Cardiac muscle cell (in vitro differentiated cells and primary cell): ENCODE measurements around the gene GDA. TPM values are rescaled to one million over a fixed set of nuclear protein-coding genes. Genes with fewer than 3 reads are reported as not detected.

Experiments used
- DNase-seq, 2 donors: peaks; one replicate each; pipeline versions ENCODE4 v3.0.0 to v3.0.0-alpha.2; 2010 to 2017; ENCODE audit warnings: low read depth in 1 of 2, low spot score in 1 of 2
- H3K27ac ChIP-seq: fragments of 200-600 bp; sonication (generic); 2 replicates; pipeline ENCODE4 v1.5.1; 2016
- H3K27me3 ChIP-seq: fragments of 200-600 bp; sonication (generic); 2 replicates; pipeline ENCODE4 v1.6.0; 2016; ENCODE audit warnings: control low read depth
- H3K36me3 ChIP-seq: fragments of 200-600 bp; sonication (generic); 2 replicates; pipeline ENCODE4 v1.5.1; 2016; ENCODE audit warnings: control low read depth
- H3K4me1 ChIP-seq: fragments of 200-600 bp; sonication (generic); 2 replicates; pipeline ENCODE4 v1.8.1; 2017; ENCODE audit warnings: low read depth, mild to moderate bottlenecking, mixed run types
- H3K4me3 ChIP-seq: fragments of 200-600 bp; sonication (generic); 2 replicates; pipeline ENCODE4 v1.5.1; 2016; ENCODE audit warnings: mild to moderate bottlenecking
- H3K9me3 ChIP-seq: fragments of 200-600 bp; sonication (generic); 2 replicates; pipeline ENCODE4 v1.5.1; 2017; ENCODE audit warnings: low read depth, mild to moderate bottlenecking, control low read depth
- CTCF ChIP-seq: IDR thresholded peaks from 2 replicates; pipeline ENCODE4 v1.5.1; 2012; ENCODE audit warnings: low read depth, mild to moderate bottlenecking, low read length
- polyA plus RNA-seq: library from polyadenylated mRNA; unstranded; fragments of >200 nt; fragmentation: Nextera tagmentation; extraction: Ambion mirVana; gene quantifications from 2 replicates; pipeline ENCODE4 v1.2.1, GENCODE V29; 2016
- total RNA-seq: library from RNA; depleted of rRNA; stranded (reverse); fragments of >200 nt; gene quantifications from 2 replicates; pipeline ENCODE4 v1.2.3, GENCODE V29; 2016

Gene GDA
- total and polyA plus RNA-seq, 2 experiments from 2014 or later: 0.18 to 0.59 TPM

GRCh38 chr9:72297516-72297915, 148.3 kb downstream of the GDA start:
- Histone ChIP-seq H3K27me3 (no peaks in the 10 kb centered on the region), H3K4me3 (no peak overlapping the region)

GRCh38 chr9:72299017-72299603, 149.9 kb downstream of the GDA start:
- H3K4me3 ChIP-seq: no peak overlapping the region
- H3K4me1 ChIP-seq: no peaks in the 10 kb centered on the region
- no peaks in the 10 kb centered on the region for H3K27me3 ChIP-seq
- no peak for TF ChIP-seq CTCF
- no peak overlapping the region for H3K27ac ChIP-seq
- no peaks in the 10 kb centered on the region for H3K36me3 ChIP-seq
- no peak for DNase-seq
- H3K9me3 ChIP-seq: no peaks in the 10 kb centered on the region

More at GRCh38 chr9:72297516-72297915, 148.3 kb downstream of the GDA start:
- Histone ChIP-seq H3K36me3 (no peaks in the 10 kb centered on the region), H3K27ac (no peak overlapping the region), H3K9me3 (no peaks in the 10 kb centered on the region), H3K4me1 (peaks cover 4% of the 10 kb centered on the region)
- no peak for TF ChIP-seq CTCF
- no peak for DNase-seq

- no peaks in the 10 kb centered on the region for H3K27me3 ChIP-seq
Measured at GRCh38 chr9:72300873-72301272, 151.6 kb downstream of the GDA start.

More at GRCh38 chr9:72300873-72301272, 151.6 kb downstream of the GDA start:
- Histone ChIP-seq H3K27ac (no peak overlapping the region), H3K36me3 (no peaks in the 10 kb centered on the region), H3K9me3 (no peaks in the 10 kb centered on the region), H3K4me3 (no peak overlapping the region), H3K4me1 (no peaks in the 10 kb centered on the region)
- TF ChIP-seq CTCF: no peak
- no peak for DNase-seq

Other genes starting within 250 kb of the GDA start
- 19.6 and 26.9 TPM in 2 replicates for gene ABHD17B, start 238.2 kb upstream of the GDA start, total RNA-seq
- 28.2 and 36.1 TPM in 2 replicates for gene ABHD17B, start 238.2 kb upstream of the GDA start, polyA plus RNA-seq
- 13.6 and 16.8 TPM in 2 replicates for gene C9orf85, start 237.8 kb upstream of the GDA start, total RNA-seq
- 16.7 and 21.8 TPM in 2 replicates for gene C9orf85, start 237.8 kb upstream of the GDA start, polyA plus RNA-seq
- not detected in 2 replicates for gene C9orf57, start 88.8 kb upstream of the GDA start, total RNA-seq
- not detected in 2 replicates for gene C9orf57, start 88.8 kb upstream of the GDA start, polyA plus RNA-seq
- gene ZFAND5, start 215.8 kb downstream of the GDA start, total RNA-seq: 174 and 188 TPM in 2 replicates
- gene ZFAND5, start 215.8 kb downstream of the GDA start, polyA plus RNA-seq: 152 and 173 TPM in 2 replicates